Right forelimb (tissue), 1 donor: Measurements from ENCODE around the gene TSPAN9.

ENCODE experiments used
- DNase-seq: peaks from one replicate; pipeline ENCODE4 v3.0.0-alpha.2; 2018

Gene TSPAN9

DNA sequence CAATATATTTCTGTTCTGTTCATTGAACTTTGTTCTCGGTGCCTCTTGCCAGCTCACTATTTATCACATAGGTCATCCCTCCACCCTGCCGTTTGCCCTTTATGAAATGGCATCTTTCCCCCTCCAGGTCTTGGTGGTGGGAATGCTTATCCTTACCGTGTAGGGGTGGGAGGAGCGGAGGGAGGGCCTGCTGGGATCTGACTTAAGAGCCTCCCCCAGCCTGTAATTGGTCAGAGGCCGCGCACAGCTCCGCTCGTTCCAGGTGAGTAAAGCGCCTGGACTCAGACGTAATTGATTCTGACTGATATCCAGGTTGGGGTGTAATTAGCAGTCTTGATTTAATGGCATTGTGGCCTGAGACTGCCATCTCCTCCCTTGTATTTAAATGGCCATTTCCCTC lies 185.3 kb downstream of the TSPAN9 start:
- DNase-seq: no peak

DNA sequence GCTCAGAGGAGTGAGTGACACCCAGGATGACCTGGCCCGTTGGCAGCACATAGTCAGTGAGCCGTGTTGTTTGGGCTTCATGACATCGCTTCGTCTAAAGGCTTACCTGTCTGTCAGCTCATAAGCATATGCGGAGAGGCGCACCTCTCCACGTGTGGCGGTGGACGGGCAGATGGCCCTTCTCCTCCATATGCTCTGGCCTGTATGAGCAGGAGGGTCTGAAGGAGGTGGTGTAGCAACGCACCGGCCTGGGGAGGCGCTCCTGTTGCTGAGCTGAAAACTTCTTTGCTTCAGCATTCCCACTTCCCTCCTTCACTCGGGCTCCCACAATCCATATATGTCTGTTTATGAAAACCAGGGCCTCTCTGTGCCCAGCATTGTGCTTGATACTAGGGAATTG lies 186.1 kb downstream of the TSPAN9 start:
- no peak for DNase-seq

DNA sequence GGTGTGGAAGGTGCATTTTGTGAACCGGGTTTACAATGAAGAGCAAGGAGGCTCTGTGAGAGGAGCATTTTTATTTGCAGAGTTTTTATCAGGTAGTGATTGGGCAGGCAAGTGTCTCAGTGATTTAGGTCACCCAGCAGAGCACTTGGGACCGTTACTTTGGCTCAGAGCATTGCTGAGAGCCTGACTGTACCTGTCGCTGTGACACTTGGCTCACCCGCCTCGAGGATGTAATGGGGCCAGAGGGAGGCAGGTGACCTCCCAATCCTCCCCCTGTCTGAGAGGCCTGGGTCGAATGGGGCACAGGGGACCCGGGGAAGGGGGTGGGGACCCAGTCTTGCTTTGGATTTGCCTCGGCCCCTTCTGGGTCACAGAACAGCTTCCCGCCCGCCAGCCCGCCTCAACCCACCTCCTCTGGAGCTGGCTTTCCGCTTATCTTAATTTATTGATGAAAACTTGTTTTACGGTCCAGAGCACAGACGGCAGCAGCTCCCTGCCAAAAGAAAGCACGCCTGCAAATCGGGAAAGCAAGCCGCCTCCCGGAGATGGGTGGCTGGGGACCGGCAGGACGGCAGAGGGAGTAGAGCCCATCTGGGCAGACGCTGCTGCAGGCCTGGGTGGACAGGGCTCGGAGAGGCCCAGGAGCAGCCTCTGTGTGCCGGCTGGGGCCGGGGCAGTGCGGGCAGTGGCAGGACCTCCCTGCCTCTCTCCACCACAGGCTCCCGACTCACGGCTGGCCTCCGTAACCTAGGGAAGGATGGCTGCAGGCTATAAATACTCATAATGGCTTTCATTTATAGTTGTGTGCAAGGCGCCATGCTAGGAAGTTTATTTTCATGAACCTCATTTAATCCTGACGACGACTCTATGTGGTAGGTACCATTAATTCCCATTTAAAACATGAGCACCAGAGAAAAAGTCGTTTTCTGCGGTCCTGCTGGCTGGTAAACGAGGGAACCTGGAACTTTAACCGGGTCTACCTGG lies 187.1 kb downstream of the TSPAN9 start:
- DNase-seq: no peak

DNA sequence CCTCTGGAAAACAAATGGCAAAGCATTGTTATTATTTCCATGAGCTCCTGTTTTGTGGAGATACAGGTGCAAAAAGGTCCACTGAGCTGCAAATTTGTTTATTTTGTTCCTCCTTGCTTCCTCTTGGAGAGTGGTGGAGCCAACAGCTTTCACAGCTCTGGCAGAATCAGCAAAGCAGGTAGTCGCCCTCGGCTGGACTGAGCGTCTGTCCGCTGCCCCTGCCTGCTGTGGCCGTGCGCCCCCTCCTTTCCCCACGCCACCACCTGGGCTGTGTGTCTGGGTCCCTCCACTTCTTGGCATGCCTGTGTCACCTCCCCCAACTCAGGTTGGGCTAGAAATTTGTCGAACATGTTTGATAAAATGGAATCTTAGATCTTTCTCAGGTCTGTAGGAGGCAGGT lies 188.2 kb downstream of the TSPAN9 start:
- no peak for DNase-seq

DNA sequence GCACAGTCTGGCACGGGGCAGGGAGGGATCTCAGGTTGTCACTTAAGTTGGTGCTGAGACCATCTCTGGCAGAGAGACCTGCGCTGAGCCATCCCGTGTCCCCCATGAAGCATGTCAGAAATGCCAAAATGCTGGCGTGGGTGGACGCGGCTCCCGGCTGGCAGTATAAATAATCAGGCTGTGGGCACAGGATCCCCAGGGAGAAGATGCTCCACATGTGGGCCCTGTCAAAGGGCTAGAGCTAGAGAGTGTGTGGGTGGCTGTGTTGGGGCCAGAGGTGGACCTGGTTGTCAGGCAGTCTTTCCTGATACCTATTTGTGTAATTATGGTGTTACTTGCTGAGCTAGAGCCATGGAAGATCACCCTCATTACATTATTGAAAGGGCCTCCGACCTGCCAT lies 189.5 kb downstream of the TSPAN9 start:
- no peak for DNase-seq

GRCh38 chr12:3267690-3268089 lies 190.5 kb downstream of the TSPAN9 start:
- no peak for DNase-seq

DNA sequence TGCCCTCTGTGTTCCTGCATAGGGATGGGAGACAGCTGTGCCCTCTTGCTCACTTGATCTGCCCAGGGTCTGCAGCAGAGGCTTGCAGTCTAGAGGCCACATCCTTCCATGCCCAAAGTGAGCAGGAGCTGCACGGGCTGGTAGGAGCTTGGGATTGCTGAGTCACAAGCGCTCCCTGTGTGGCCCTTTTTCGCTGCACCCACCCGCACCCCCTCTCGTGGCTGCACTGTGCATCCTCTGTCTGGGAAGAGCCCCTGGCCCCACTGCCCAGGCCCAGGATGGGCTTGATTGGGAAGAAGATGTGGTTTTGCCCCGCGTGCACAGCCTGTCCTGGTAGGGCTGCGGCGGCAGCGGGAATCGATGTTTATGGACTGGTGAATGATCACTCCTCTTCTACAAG lies 192.4 kb downstream of the TSPAN9 start:
- no peak for DNase-seq

DNA sequence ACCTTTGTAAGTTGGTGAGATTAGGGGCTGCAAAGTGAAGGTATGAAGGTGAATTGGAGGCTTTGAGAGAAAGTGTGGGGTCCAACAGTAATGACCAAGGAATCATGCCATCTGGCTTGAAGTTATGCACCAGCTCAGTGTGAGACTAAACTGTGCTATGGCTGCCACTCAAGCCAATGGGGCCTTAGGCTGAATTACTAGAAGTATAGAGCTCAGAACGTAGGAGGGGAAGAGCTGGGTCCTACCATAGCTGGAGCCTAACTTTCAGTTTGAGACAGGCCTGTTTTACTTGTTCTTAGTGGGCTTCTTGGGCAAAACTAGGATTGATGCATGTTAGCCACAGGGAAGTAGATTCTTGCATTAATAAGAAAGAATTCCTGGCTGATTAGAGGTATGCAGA lies 194.0 kb downstream of the TSPAN9 start:
- DNase-seq: no peak

GRCh38 chr12:3271639-3272038 lies 194.5 kb downstream of the TSPAN9 start:
- DNase-seq: no peak

DNA sequence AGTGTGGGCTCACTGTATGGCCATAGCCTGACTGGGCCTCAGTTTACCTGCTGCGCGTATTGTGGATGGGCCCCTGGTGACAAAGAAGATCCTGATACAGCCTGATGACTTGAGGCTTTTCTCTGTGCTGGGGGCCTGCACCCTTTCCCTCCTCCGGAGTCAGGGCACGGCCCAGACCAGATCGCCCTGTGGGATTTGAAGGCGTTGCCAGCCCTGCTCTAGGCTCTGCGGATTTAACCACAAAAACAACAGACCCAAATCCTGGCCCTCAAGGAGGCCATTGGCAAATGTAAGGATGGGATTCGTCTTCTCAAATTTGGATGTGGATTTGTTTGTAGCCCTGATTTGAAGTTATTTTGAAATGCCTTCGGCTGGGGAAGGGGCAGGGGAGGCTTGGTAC lies 195.8 kb downstream of the TSPAN9 start:
- DNase-seq: no peak

DNA sequence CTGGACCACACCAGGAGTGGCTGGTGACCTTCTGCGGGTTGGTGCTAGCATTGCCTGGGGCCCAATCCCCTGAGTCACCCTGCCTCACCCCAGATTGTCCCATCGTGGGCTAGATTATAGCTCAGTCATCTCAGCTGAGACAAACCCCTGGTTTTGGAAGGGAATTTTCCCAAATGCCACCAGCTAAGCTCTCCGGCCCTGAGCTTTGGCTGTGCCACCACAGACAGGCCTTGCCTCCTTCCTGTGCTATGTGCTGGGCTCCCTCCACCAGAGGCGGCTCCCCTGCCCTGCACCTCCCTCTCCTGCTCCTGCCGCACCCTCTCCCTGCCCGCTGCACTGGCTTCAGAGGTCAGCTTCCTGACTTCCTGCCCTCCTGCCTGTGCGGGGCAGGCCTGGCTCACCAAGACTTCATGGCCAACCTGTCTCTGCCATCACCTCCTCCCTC lies 196.3 kb downstream of the TSPAN9 start:
- DNase-seq: no peak

GRCh38 chr12:3274664-3275063 lies 197.5 kb downstream of the TSPAN9 start:
- DNase-seq: no peak

- DNase-seq: peak; percentile 90
Observed at GRCh38 chr12:3275171-3276041, 198.2 kb downstream of the TSPAN9 start.

DNA sequence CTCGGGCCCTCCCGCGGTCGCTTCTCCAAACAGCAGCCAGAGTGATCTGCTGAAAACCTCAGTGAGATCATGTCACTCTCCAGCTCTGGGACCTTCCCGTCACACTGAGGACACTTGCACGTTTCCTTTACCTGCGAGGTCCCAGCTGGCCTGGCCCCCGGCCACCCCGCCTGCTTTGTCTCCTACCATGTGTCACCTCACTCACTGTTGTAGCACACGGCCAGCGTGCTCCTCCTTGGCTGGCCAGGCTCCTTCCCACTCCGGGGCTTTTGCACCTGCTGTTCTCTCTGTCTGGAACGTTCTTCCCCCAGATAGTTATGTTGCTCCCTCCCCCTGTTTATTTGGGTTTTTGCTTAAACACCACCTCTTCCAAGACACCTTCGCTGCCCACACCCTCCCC lies 199.0 kb downstream of the TSPAN9 start:
- DNase-seq: no peak

- no peak for DNase-seq
Observed at GRCh38 chr12:3277306-3277943, 200.2 kb downstream of the TSPAN9 start.

GRCh38 chr12:3278681-3279414 lies 201.7 kb downstream of the TSPAN9 start:
- DNase-seq: no peak

DNA sequence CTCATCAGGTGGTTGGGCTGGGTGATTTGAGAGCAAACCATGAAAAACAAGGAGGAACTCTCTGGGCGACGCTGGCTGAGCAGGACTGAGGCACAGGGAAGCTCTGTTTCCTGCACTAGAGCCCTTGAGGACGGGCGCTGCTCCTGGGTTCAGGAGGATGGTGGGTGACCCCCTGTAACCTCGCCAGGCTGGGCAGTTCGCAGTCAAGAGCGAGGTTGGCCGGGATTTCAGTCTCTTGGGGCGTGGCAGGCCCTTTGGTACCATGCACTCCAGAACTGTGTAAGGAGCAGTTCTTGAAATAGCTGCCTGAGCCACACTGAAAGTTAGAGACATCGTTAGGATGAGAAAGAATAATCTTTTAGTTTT lies 202.2 kb downstream of the TSPAN9 start:
- no peak for DNase-seq

DNA sequence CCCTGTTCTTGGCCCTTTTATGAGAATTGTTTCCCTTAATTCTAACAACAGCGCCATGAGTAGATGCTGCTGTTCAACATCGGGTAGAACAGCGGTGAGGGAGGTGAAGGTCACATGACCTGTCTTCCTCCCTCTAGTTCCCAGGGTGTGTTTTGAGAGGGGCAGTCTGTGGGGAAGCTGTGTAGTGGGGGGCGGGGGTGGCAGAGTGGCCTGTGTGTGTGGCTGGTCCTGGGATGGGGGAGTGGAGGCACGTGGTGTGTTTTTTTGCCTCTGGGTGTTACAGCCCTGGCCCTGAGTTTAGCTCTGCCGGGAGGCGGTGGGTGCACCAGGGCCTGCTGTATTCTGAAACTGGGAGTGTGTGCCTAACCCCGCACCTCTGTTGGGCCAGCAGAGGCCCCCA lies 202.7 kb downstream of the TSPAN9 start:
- no peak for DNase-seq

- DNase-seq: no peak
Observed at GRCh38 chr12:3280967-3281366, 203.8 kb downstream of the TSPAN9 start.

GRCh38 chr12:3281588-3282383 lies 204.6 kb downstream of the TSPAN9 start:
- no peak for DNase-seq

GRCh38 chr12:3282384-3282670 lies 205.1 kb downstream of the TSPAN9 start:
- no peak for DNase-seq

- no peak for DNase-seq
Observed at GRCh38 chr12:3283137-3283680, 206.0 kb downstream of the TSPAN9 start.
